ENCODE measurements around the gene PPP2R5D.
"Not testable (repeated sequence)": the region's sequence is repeated elsewhere in the genome, so short reads cannot be mapped to it uniquely, and the experiment has no call there.

PPP2R5D gene

DNA sequence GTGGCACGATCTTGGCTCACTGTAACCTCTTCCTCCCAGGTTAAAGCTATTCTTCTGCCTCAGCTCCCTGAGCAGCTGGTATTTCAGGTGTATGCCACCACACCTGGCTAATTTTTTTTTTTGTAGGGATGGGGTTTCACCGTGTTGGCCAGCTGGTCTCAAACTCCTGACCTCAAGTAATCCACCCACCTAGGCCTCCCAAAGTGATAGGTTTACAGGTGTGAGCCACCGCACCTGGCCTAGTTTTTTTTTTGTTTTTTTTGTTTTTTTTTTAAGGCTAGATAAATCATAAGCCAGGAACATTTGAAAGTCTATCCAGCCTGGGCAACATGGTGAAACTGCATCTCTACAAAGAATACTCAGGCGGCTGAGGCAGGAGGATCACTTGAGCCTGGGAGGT is 48.0 kb downstream of the PPP2R5D start:
- H3K27me3 ChIP-seq (ENCODE audit: insufficient read depth, low read length), result no peaks in the 10 kb centered on the region

DNA sequence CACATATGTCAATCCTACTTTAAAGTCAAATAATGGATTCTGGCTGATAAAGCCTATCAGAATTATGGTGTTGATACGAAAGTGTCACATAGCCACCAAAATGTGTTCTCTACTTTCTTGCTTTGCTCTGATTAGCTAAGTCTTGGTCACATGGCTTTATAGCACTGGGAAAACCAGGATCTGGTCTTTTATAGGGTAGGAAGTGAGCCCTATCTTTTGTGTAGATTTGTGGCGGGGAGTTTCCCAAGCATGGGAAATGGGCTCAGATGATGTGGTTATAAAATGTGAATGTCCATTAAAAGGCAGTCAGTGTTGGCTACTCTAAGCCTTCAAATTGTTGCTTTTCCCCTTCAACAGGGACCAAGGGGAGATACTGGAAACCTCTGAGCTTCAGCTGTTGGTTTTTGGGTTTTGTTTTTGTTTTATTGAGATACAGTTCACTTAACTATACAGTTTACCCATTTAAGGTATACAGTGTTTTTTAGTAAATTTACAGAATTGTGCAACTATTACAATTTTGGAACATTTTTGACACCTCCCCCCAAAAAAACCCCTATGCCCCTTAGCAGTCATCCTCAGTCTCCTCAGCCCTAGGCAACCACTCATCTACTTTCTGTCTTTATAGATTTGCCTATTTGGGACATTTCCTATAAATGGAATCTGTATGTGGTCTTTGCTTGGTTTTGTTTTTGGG is 49.3 kb downstream of the PPP2R5D start:
- H3K79me2 ChIP-seq (ENCODE audit: control insufficient read depth, insufficient read depth, low read length, unreplicated experiment), result no peaks in the 10 kb centered on the region
- no peak overlapping the region for H3K4me3 ChIP-seq (ENCODE audit: low read depth, low read length)
- peaks cover 11% of the 10 kb centered on the region; the same call in 1 of the 2 replicates for H3K36me3 ChIP-seq (ENCODE audit: insufficient read depth, low read length)
- H3K27ac ChIP-seq (ENCODE audit: low read depth, low read length), result no peak overlapping the region
- no peaks in the 10 kb centered on the region for H3K4me1 ChIP-seq (ENCODE audit: control insufficient read depth, insufficient read depth, low read length, unreplicated experiment)
- no peak overlapping the region for H2AFZ ChIP-seq (ENCODE audit: low read length, unreplicated experiment)
- no peaks in the 10 kb centered on the region for H3K27me3 ChIP-seq (ENCODE audit: insufficient read depth, low read length)

More for the DNA sequence above, 48.0 kb downstream of the PPP2R5D start:
- no peaks in the 10 kb centered on the region for H3K79me2 ChIP-seq (ENCODE audit: control insufficient read depth, insufficient read depth, low read length, unreplicated experiment)
- H2AFZ ChIP-seq (ENCODE audit: low read length, unreplicated experiment), result no peak overlapping the region
- H3K36me3 ChIP-seq (ENCODE audit: insufficient read depth, low read length), result peaks cover 15% of the 10 kb centered on the region; the same call in 1 of the 2 replicates
- no peak overlapping the region for H3K27ac ChIP-seq (ENCODE audit: low read depth, low read length)
- no peaks in the 10 kb centered on the region for H3K4me1 ChIP-seq (ENCODE audit: control insufficient read depth, insufficient read depth, low read length, unreplicated experiment)
- no peak overlapping the region for H3K4me3 ChIP-seq (ENCODE audit: low read depth, low read length)

DNA sequence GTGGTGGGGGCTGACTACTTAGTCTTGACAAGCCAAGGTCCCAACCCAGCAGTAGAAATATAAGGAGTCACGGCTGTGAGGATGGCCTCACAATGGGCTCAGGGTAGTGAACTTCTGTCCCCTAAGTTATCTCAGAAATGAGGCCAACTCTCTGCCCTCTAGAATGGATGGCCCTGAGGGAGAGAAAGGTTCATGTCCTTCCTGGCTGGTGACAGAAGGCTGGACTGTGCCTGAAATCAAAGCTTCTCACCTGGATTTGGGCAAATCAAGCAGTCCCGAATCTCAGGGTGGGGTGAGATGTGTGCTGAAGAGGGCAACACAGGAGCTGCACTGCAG is 49.8 kb downstream of the PPP2R5D start:
- peaks cover 8% of the 10 kb centered on the region; the same call in 1 of the 2 replicates for H3K36me3 ChIP-seq (ENCODE audit: insufficient read depth, low read length)
- no peak overlapping the region for H3K27ac ChIP-seq (ENCODE audit: low read depth, low read length)
- no peaks in the 10 kb centered on the region for H3K79me2 ChIP-seq (ENCODE audit: control insufficient read depth, insufficient read depth, low read length, unreplicated experiment)
- no peak overlapping the region for H3K4me3 ChIP-seq (ENCODE audit: low read depth, low read length)
- no peaks in the 10 kb centered on the region for H3K27me3 ChIP-seq (ENCODE audit: insufficient read depth, low read length)
- no peaks in the 10 kb centered on the region for H3K4me1 ChIP-seq (ENCODE audit: control insufficient read depth, insufficient read depth, low read length, unreplicated experiment)
- no peak overlapping the region for H2AFZ ChIP-seq (ENCODE audit: low read length, unreplicated experiment)

DNA sequence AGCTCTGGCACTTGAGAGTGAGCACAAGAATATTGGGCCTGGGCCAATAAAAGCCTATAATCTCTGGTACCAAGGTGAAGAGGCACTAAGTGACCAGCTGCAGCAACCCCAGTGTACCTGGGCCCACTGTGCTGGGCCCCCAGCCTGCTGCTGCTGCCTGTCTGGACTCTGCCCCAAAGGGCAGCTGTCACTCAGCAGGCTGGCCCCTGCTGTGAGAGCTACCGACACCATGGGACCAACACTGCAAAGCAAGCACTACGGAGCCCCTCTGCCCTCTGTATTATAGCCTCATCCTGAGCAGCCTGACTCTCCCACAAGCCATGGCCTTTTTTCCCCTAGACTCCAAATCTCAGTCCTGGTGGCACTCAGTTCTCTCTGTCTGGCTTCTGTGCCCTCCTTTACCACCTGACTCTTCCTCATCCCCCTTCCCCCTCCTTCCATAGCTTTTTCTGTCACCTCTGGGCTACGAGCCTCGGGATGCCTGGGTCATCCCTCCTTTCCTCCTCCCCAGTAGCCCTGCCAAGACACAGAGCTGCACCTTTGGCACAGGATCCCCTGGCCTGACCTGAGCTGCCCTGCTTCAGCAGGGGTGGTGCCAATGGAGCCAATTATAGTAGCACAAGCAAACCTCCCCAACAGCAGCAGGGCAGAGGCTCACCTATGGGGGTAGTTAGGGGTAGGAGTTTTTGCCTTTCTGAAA is 51.3 kb downstream of the PPP2R5D start:
- H3K27me3 ChIP-seq (ENCODE audit: insufficient read depth, low read length), result no peaks in the 10 kb centered on the region
- no peak overlapping the region for H3K27ac ChIP-seq (ENCODE audit: low read depth, low read length)
- H3K79me2 ChIP-seq (ENCODE audit: control insufficient read depth, insufficient read depth, low read length, unreplicated experiment), result no peaks in the 10 kb centered on the region
- H2AFZ ChIP-seq (ENCODE audit: low read length, unreplicated experiment), result no peak overlapping the region
- no peaks in the 10 kb centered on the region for H3K4me1 ChIP-seq (ENCODE audit: control insufficient read depth, insufficient read depth, low read length, unreplicated experiment)
- H3K36me3 ChIP-seq (ENCODE audit: insufficient read depth, low read length), result peaks cover 4% of the 10 kb centered on the region; the same call in 1 of the 2 replicates
- H3K4me3 ChIP-seq (ENCODE audit: low read depth, low read length), result no peak overlapping the region

DNA sequence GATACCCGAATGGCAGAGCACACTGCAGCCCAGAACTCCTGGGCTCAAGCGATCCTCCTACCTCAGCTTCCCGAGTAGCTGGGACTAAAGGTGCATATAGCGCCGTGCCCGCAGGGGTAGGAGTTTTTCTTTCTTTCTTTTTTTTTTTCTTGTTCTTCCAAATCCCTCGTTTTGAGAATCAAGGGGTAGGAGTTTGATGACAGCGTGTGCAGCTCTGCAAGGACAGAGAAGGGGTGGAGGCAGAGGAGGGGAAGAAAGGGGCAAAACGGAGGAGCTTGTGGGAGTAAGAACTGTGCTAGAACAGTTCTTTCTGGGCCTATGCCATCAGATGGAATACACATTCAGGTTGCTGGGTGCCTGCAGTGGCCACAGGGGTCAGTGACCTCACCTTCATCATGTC is 52.3 kb downstream of the PPP2R5D start:
- Histone ChIP-seq H3K4me1 (ENCODE audit: control insufficient read depth, insufficient read depth, low read length, unreplicated experiment) (no peaks in the 10 kb centered on the region), H3K79me2 (ENCODE audit: control insufficient read depth, insufficient read depth, low read length, unreplicated experiment) (no peaks in the 10 kb centered on the region), H2AFZ (ENCODE audit: low read length, unreplicated experiment) (no peak overlapping the region), H3K36me3 (ENCODE audit: insufficient read depth, low read length) (peaks cover 4% of the 10 kb centered on the region; the same call in 1 of the 2 replicates), H3K27ac (ENCODE audit: low read depth, low read length) (no peak overlapping the region), H3K4me3 (ENCODE audit: low read depth, low read length) (no peak overlapping the region), H3K27me3 (ENCODE audit: insufficient read depth, low read length) (no peaks in the 10 kb centered on the region)

DNA sequence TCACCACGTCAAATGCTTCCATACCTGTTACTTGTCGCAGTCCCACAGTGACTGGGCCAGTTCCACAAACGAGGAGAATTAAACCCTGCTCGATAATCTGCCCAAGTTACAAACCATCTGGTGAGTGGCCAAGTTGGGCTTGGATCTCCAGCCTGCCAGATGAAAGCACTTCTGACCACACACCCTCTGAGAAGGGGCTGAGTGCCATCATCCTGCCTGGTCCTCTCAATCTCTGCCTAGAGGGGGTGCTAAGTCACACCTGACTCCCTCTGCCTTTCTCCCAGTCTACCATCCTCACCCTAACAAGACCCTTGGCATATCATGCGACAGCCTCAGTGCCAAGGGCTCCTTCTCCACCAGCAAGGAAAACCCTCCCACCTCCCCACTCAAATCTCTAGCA is 52.8 kb downstream of the PPP2R5D start:
- Histone ChIP-seq H3K27me3 (ENCODE audit: insufficient read depth, low read length) (no peaks in the 10 kb centered on the region), H3K79me2 (ENCODE audit: control insufficient read depth, insufficient read depth, low read length, unreplicated experiment) (no peaks in the 10 kb centered on the region), H2AFZ (ENCODE audit: low read length, unreplicated experiment) (no peak overlapping the region), H3K27ac (ENCODE audit: low read depth, low read length) (no peak overlapping the region), H3K36me3 (ENCODE audit: insufficient read depth, low read length) (peaks cover 4% of the 10 kb centered on the region; the same call in 1 of the 2 replicates), H3K4me1 (ENCODE audit: control insufficient read depth, insufficient read depth, low read length, unreplicated experiment) (no peaks in the 10 kb centered on the region), H3K4me3 (ENCODE audit: low read depth, low read length) (no peak overlapping the region)

DNA sequence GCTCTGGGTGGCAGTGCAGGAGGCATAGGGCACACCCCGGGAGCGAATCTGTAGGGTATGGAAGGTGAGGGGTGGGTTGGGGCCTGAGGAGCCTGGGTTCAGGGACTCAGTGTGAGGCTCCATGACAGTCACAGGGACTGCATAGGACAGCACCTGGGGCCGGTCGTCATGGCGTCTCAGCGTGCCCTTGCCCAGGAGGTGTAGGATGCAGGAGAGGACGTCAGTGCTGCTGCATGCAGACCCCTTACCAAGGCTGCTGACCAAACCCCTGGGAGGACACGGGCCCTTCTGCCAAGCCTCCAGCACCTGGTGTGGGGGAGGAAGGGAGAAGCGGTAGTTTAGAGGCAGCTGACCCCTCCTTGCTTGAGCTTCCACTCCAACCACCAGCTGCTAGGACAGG is 53.3 kb downstream of the PPP2R5D start:
- Histone ChIP-seq H3K4me1 (ENCODE audit: control insufficient read depth, insufficient read depth, low read length, unreplicated experiment) (no peaks in the 10 kb centered on the region), H3K4me3 (ENCODE audit: low read depth, low read length) (no peak overlapping the region), H3K79me2 (ENCODE audit: control insufficient read depth, insufficient read depth, low read length, unreplicated experiment) (no peaks in the 10 kb centered on the region), H3K27ac (ENCODE audit: low read depth, low read length) (no peak overlapping the region), H3K27me3 (ENCODE audit: insufficient read depth, low read length) (no peaks in the 10 kb centered on the region), H3K36me3 (ENCODE audit: insufficient read depth, low read length) (peaks cover 4% of the 10 kb centered on the region; the same call in 1 of the 2 replicates), H2AFZ (ENCODE audit: low read length, unreplicated experiment) (no peak overlapping the region)

DNA sequence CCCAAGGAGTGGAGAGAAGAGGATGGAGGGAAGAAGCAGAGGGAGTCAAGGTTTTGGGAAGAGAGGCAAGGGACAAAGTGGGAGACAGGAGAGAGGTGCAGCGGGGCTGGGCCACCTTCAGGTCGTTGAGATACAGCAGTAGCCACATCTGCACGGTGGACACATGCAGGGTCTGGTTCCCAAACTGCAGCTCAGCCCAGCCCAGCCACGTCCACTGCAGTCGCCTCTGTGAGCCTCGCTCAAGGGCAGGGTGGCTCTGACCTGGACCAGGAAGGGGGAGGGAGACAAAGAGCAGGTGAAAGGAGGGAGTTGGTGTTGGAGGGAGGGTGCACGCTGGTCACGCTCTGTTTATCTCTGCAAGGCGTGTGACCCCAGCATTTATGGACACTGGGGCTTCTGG is 54.4 kb downstream of the PPP2R5D start:
- Histone ChIP-seq H3K4me3 (ENCODE audit: low read depth, low read length) (no peak overlapping the region), H3K36me3 (ENCODE audit: insufficient read depth, low read length) (peaks cover 4% of the 10 kb centered on the region; the same call in 1 of the 2 replicates), H3K4me1 (ENCODE audit: control insufficient read depth, insufficient read depth, low read length, unreplicated experiment) (no peaks in the 10 kb centered on the region), H3K27me3 (ENCODE audit: insufficient read depth, low read length) (no peaks in the 10 kb centered on the region), H3K79me2 (ENCODE audit: control insufficient read depth, insufficient read depth, low read length, unreplicated experiment) (no peaks in the 10 kb centered on the region), H3K27ac (ENCODE audit: low read depth, low read length) (no peak overlapping the region), H2AFZ (ENCODE audit: low read length, unreplicated experiment) (no peak overlapping the region)

DNA sequence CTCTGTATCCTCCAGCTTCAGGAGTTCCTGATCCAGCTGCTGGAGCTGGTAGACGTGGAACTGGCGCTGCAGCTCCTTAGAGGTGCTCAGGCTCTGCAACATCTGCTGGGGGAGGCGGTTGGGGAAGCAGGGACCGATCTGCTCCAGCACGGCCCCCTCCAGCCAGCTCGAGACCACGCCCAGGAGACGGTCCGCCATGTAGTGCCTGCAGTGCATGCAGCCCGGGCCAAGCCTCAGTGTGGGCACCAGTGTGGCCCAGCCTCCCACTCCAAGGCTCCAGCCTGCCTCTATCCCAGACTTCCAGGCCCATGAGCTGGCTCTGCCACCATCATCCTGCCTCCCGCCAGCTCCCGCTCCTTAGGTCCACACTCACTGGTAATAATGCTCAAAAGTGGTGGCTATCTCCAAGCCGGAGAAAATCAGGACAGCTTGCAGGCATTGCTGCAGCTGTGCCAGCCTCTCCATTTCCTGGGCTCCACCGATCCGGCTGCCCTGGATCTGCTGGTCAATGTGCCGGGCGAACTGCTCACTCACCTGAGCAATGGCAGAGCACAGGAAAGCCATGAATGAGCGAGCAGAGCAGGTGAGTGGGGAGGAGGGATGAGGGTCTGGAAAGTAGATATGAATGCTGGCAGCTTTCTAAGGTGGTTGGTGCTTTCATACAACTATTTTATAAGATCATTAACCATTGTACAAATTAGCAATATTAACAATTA is 56.3 kb downstream of the PPP2R5D start:
- no peaks in the 10 kb centered on the region for H3K27me3 ChIP-seq (ENCODE audit: insufficient read depth, low read length)
- no peak overlapping the region for H3K4me3 ChIP-seq (ENCODE audit: low read depth, low read length)
- no peaks in the 10 kb centered on the region for H3K4me1 ChIP-seq (ENCODE audit: control insufficient read depth, insufficient read depth, low read length, unreplicated experiment)
- H3K27ac ChIP-seq (ENCODE audit: low read depth, low read length), result no peak overlapping the region
- no peaks in the 10 kb centered on the region for H3K79me2 ChIP-seq (ENCODE audit: control insufficient read depth, insufficient read depth, low read length, unreplicated experiment)
- H2AFZ ChIP-seq (ENCODE audit: low read length, unreplicated experiment), result no peak overlapping the region
- no peaks in the 10 kb centered on the region for H3K36me3 ChIP-seq (ENCODE audit: insufficient read depth, low read length)

DNA sequence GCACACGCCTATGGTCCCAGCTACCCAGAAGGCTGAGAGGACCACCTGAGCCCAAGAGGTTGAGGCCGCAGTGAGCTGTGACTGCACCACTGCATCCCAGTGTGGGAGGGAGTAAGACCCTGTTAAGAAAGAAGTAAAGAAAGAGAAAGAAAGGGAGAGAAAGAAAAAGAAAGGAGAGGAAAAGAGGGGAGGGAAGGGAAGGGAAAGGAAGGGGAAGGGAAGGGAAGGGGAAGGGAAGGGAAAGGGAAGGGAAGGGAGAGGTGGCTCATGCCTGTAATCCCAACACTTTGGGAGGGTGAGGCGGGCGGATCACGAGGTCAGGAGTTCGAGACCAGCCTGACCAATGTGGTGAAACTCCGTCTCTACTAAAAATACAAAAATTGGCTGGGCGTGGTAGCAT is 57.1 kb downstream of the PPP2R5D start:
- not testable (repeated sequence) for H2AFZ ChIP-seq (ENCODE audit: low read length, unreplicated experiment); H3K27ac ChIP-seq (ENCODE audit: low read depth, low read length); H3K4me3 ChIP-seq (ENCODE audit: low read depth, low read length); H3K79me2 ChIP-seq (ENCODE audit: control insufficient read depth, insufficient read depth, low read length, unreplicated experiment); H3K27me3 ChIP-seq (ENCODE audit: insufficient read depth, low read length); H3K4me1 ChIP-seq (ENCODE audit: control insufficient read depth, insufficient read depth, low read length, unreplicated experiment); H3K36me3 ChIP-seq (ENCODE audit: insufficient read depth, low read length)
